Hepatocyte (in vitro differentiated cells): ENCODE measurements around the gene LINS1.

ENCODE experiments used
- CTCF ChIP-seq: fragments of 200-600 bp; sonication (generic); IDR thresholded peaks from 2 replicates; pipeline ENCODE4 v1.5.1; 2016; ENCODE audit warnings: antibody characterized with exemption, mild to moderate bottlenecking; ENCODE audit not compliant: poor library complexity
- EZH2 ChIP-seq: fragments of 200-600 bp; sonication (generic); IDR thresholded peaks from 2 replicates; pipeline ENCODE4 v1.6.1; 2016; ENCODE audit warnings: antibody characterized with exemption, mild to moderate bottlenecking, borderline replicate concordance
- EZH2phosphoT487 ChIP-seq: fragments of 200-600 bp; sonication (generic); IDR thresholded peaks from one replicate; pipeline ENCODE4 v1.6.1; 2018; ENCODE audit warnings: antibody characterized with exemption, mild to moderate bottlenecking, low read depth, moderate library complexity; ENCODE audit not compliant: unreplicated experiment, severe bottlenecking

GRCh38 chr15:100531823-100532327, 70.1 kb downstream of the LINS1 start:
- TF ChIP-seq CTCF: no peak
- TF ChIP-seq EZH2: no peak
- TF ChIP-seq EZH2phosphoT487: no peak
